ENCODE data around the gene CCND3.
A peak's percentile ranks its signal among the peaks of the same experiment; 100 is the strongest.

The CCND3 gene

DNA sequence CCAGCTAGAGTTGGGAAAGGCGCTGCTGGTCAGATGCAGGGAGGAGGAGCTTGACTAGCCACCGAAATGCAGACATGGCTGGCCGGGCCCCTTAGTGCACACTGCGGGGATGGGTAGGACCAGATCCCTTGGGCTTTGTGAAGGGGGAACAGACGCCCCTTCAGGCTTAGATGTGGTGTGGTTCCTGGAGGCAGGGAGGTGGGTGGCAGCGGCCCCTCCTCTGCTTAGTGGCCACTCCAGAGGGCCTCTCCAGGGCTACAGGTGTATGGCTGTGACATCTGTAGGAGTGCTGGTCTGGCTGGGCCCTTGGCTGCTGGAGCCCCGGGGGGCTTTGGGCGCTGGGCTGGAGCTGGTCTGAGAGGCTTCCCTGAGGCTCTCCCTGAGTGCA, 5.9 kb downstream of the CCND3 start:
- H3K27ac ChIP-seq, result peak overlapping the region; percentile 95
- peaks cover 78% of the 10 kb centered on the region for H3K36me3 ChIP-seq
- H3K9me3 ChIP-seq, result no peaks in the 10 kb centered on the region
- peaks cover 60 to 63% of the 10 kb centered on the region in 2 experiments for H3K4me1 ChIP-seq (ENCODE audit: control insufficient read depth in 1 of 2, insufficient read depth in 1 of 2, low read depth in 1 of 2, low read length in 1 of 2)
- H3K4me3 ChIP-seq (ENCODE audit: low read depth in 1 of 2, low read length in 1 of 2), result peak overlapping the region; percentile 97 to 99
- H3K27me3 ChIP-seq, result no peaks in the 10 kb centered on the region
- no peak for TF ChIP-seq CTCF (IDR thresholded peaks at IDR 0.05)

GRCh38 chr6:41935193-41935574, 6.4 kb downstream of the CCND3 start:
- peak overlapping the region in 1 of 2 experiments; percentile 97 for H3K4me3 ChIP-seq (ENCODE audit: low read depth in 1 of 2, low read length in 1 of 2)
- H3K9me3 ChIP-seq, result no peaks in the 10 kb centered on the region
- H3K27me3 ChIP-seq, result no peaks in the 10 kb centered on the region
- H3K4me1 ChIP-seq (ENCODE audit: control insufficient read depth in 1 of 2, insufficient read depth in 1 of 2, low read depth in 1 of 2, low read length in 1 of 2), result peaks cover 55 to 58% of the 10 kb centered on the region in 2 experiments
- peaks cover 81% of the 10 kb centered on the region for H3K36me3 ChIP-seq
- H3K27ac ChIP-seq, result peak overlapping the region; percentile 95
- TF ChIP-seq CTCF (IDR thresholded peaks at IDR 0.05), result no peak

DNA sequence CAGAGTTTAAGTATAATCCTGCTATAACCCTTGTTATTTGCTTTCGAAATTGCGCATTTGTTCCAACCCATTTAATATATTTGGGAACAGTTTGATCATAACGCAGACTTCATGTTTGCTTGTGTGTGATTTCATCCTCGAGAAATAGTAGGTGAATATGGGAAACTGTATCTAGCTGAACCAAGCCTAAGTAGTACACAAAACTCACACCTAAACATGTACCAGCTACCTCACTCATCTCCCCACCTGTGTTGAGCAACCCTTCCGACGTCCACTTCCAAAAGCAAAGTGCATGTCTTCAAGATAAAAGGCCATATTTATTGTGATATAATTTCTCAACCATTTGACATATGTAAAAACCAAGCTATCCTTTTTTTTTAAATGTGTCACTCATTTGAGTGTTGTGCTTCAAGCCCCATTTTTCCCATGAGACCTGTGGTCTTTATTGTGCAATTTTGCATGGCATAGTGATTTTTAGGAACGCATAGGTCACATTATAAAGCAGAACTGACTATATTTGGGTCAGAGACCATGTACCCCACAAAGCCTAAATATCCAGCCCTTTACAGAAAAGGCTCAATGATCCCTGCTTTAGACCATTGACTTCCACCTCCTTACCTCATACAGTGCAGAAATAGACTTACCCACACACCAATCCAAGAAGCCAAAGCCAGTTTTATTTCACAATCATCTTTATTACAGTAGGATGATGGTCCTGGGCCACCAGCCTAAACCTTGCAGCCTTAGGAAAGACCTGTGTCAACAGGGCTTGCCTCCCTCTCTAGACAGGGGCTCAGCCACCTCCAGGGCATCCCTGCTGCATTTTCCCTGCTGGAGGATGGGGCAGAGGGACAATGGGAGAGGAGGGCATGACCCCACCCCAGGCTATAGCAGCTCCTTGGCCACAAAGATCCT, 7.1 kb downstream of the CCND3 start:
- Histone ChIP-seq H3K9me3 (no peaks in the 10 kb centered on the region), H3K4me3 (ENCODE audit: low read depth in 1 of 2, low read length in 1 of 2) (no peak overlapping the region), H3K27ac (peak overlapping the region; percentile 95), H3K27me3 (no peaks in the 10 kb centered on the region), H3K4me1 (ENCODE audit: control insufficient read depth in 1 of 2, insufficient read depth in 1 of 2, low read depth in 1 of 2, low read length in 1 of 2) (peaks cover 49 to 52% of the 10 kb centered on the region in 2 experiments), H3K36me3 (peaks cover 83% of the 10 kb centered on the region)
- no peak for TF ChIP-seq CTCF (IDR thresholded peaks at IDR 0.05)

DNA sequence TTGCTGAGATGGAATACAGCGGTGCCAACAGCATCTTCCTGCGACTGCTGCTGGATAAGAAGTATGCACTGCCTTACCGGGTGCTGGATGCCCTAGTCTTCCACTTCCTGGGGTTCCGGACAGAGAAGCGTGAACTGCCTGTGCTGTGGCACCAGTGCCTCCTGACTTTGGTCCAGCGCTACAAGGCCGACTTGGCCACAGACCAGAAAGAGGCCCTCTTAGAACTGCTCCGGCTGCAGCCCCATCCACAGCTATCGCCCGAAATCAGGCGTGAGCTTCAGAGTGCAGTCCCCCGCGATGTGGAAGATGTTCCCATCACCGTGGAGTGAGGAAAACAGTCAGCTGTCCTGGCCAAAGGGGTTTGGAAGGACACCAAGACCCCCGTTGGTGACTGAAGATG, 9.2 kb downstream of the CCND3 start:
- TF ChIP-seq CTCF (IDR thresholded peaks at IDR 0.05), result no peak
- Histone ChIP-seq H3K9me3 (no peaks in the 10 kb centered on the region), H3K36me3 (peaks cover 98% of the 10 kb centered on the region), H3K4me3 (ENCODE audit: low read depth in 1 of 2, low read length in 1 of 2) (no peak overlapping the region), H3K27ac (peak overlapping the region; percentile 27), H3K4me1 (ENCODE audit: control insufficient read depth in 1 of 2, insufficient read depth in 1 of 2, low read depth in 1 of 2, low read length in 1 of 2) (peaks cover 27 to 30% of the 10 kb centered on the region in 2 experiments), H3K27me3 (no peaks in the 10 kb centered on the region)

DNA sequence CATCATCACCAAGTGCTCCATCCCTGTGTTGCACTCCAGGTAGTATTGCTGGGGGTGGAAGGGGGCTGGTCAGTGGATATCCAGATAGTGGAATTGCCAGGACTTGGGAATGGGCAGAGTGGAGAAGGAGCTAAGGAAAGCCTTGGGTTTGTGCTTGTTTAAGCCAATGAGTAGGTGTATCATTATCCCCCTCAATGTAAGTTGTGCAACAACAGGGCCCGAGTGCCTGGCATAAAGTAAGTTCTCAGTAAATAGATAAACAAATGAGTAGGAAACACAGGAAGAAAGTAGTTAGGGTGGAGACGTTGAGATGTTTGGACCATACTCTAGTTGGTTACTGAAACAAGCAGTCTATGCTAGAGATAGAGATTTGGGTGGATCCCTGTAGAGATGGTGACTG, 9.8 kb downstream of the CCND3 start:
- Histone ChIP-seq H3K27ac (peak overlapping the region; percentile 27), H3K36me3 (peaks cover 96% of the 10 kb centered on the region)

More for the DNA sequence above, 9.8 kb downstream of the CCND3 start:
- Histone ChIP-seq H3K9me3 (no peaks in the 10 kb centered on the region), H3K4me1 (ENCODE audit: control insufficient read depth in 1 of 2, insufficient read depth in 1 of 2, low read depth in 1 of 2, low read length in 1 of 2) (peaks cover 22 to 24% of the 10 kb centered on the region in 2 experiments), H3K27me3 (no peaks in the 10 kb centered on the region), H3K4me3 (ENCODE audit: low read depth in 1 of 2, low read length in 1 of 2) (no peak overlapping the region)
- no peak for TF ChIP-seq CTCF (IDR thresholded peaks at IDR 0.05)
